ENCODE measurements around the gene USP46.

Gene USP46

DNA sequence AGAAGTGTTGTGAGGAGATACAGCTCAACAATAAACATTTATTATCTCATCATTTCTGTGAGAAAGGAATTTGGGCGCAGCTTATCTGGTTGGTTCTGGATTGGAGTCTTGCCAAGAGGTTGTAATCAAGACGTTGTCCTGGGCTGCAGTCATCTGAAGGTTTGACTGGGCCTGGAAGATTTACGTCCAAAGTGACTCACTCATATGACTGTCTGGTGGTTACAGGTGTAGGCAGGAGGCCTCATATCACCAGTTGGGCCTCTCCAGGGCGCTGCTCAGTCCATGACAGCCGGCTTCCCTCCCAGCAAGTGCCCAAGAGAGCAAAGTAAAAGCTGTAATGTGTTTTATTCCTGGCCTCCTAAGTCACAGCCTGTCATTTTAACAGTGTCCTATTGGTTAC lies 106.3 kb downstream of the USP46 start:
- DNase-seq (ENCODE audit: low read depth), result no peak
- no peak overlapping the region for H3K4me3 ChIP-seq (ENCODE audit: control insufficient read depth, low read depth, low read length)
- TF ChIP-seq, protein P1, sequence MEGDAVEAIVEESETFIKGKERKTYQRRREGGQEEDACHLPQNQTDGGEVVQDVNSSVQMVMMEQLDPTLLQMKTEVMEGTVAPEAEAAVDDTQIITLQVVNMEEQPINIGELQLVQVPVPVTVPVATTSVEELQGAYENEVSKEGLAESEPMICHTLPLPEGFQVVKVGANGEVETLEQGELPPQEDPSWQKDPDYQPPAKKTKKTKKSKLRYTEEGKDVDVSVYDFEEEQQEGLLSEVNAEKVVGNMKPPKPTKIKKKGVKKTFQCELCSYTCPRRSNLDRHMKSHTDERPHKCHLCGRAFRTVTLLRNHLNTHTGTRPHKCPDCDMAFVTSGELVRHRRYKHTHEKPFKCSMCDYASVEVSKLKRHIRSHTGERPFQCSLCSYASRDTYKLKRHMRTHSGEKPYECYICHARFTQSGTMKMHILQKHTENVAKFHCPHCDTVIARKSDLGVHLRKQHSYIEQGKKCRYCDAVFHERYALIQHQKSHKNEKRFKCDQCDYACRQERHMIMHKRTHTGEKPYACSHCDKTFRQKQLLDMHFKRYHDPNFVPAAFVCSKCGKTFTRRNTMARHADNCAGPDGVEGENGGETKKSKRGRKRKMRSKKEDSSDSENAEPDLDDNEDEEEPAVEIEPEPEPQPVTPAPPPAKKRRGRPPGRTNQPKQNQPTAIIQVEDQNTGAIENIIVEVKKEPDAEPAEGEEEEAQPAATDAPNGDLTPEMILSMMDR (conservative IDR thresholded peaks at IDR 0.05; ENCODE audit: control insufficient read depth, insufficient read depth, low read depth, low read length), result no peak

DNA sequence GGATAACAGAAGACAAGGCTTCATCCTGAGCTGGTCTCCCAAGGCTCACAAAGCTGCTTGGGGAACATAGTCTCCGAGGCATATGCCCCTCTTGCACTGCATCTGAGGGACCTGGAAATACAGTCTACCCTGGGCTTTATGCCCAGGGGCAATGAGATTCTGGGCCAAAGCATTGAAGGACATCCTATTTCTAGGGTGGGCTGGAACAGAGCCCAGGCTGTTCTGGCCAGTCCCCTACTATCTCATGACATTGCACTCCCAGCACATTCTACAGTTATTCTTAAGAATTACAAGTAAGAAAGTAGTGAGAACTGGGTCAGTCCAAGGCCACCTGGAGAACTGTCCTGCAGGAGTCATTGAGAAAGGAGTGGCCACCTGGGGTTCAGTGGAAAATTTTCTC lies 107.6 kb downstream of the USP46 start:
- TF ChIP-seq, protein P1 (conservative IDR thresholded peaks at IDR 0.05; ENCODE audit: control insufficient read depth, insufficient read depth, low read depth, low read length), result no peak
- DNase-seq (ENCODE audit: low read depth), result no peak
- no peak overlapping the region for H3K4me3 ChIP-seq (ENCODE audit: control insufficient read depth, low read depth, low read length)

DNA sequence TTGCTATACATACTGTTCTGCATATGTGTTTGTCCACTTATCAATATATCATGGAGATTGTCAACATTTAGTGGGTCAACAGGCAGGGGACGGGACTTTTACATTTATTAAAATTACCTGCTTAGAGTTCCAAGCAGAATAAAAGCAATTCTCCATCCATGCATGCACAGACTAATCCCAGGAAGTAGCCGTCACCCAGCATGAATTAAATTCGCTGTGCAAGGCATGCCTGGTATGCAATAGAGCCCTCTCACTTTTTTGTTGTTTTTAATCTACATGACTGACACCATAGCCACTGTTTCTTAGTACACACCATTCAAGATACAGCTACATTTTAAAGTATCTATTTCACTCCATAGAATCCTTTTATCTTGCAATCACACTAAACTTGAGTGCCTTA lies 108.9 kb downstream of the USP46 start:
- no peak overlapping the region for H3K4me3 ChIP-seq (ENCODE audit: control insufficient read depth, low read depth, low read length)
- DNase-seq (ENCODE audit: low read depth), result no peak

DNA sequence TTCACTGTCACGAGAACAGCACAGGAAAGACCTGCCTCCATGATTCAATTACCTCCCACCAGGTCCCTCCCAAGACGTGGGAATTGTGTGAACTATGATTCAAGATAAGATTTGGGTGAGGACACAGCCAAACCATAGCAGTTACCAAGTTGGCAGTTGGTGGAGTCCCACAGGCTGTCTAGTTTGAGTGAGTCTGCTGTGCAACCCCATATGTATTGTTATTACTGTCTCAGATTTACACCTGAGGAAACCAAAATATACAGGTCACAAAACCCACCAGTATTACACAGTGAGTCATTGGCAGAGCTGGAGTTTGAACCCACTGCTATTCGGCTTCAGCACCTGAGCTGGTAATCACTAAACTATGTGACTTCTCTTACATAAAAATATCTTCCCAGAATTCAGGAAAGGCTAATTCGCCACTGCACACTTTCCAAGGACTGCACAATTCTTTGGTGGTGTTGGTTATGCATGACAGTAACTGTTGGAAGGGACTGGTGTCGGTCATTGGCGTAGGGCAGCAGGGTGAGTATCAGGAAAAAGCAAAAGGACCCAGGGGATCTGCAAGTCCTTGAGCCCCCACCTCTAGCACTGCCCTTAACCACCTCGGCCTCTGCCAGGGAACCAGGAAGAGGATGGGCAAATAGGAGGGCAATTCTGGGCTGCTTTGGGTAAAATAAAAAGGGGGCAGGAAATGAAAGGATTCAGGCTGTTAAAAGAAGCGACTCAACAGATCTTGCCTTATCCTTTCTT lies 110.1 kb downstream of the USP46 start:
- DNase-seq (ENCODE audit: low read depth), result no peak
- H3K4me3 ChIP-seq (ENCODE audit: control insufficient read depth, low read depth, low read length), result no peak overlapping the region
- TF ChIP-seq, protein P1 (conservative IDR thresholded peaks at IDR 0.05; ENCODE audit: control insufficient read depth, insufficient read depth, low read depth, low read length), result no peak

More for the DNA sequence above, 108.9 kb downstream of the USP46 start:
- TF ChIP-seq, protein P1 (conservative IDR thresholded peaks at IDR 0.05; ENCODE audit: control insufficient read depth, insufficient read depth, low read depth, low read length), result no peak

DNA sequence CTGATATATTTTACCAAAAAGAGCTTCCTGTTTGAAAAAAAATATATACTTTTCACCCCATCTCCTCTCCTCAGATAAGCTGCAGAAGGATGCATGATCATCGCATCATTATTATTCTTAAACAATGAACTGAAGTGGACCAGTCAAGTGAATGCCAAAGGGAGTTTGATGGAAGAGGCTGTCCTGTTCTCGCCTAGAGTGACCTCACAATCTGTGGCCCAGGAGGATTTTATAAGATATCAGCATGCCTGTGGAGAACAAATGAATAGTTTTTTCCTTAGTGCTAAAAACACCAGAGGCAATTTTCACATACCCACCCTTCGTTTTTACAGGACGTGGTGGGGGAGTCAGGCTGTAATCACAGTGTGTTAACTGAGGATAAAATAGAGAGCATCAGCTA lies 112.7 kb downstream of the USP46 start:
- TF ChIP-seq, protein P1 (conservative IDR thresholded peaks at IDR 0.05; ENCODE audit: control insufficient read depth, insufficient read depth, low read depth, low read length), result no peak
- H3K4me3 ChIP-seq (ENCODE audit: control insufficient read depth, low read depth, low read length), result no peak overlapping the region
- no peak for DNase-seq (ENCODE audit: low read depth)

DNA sequence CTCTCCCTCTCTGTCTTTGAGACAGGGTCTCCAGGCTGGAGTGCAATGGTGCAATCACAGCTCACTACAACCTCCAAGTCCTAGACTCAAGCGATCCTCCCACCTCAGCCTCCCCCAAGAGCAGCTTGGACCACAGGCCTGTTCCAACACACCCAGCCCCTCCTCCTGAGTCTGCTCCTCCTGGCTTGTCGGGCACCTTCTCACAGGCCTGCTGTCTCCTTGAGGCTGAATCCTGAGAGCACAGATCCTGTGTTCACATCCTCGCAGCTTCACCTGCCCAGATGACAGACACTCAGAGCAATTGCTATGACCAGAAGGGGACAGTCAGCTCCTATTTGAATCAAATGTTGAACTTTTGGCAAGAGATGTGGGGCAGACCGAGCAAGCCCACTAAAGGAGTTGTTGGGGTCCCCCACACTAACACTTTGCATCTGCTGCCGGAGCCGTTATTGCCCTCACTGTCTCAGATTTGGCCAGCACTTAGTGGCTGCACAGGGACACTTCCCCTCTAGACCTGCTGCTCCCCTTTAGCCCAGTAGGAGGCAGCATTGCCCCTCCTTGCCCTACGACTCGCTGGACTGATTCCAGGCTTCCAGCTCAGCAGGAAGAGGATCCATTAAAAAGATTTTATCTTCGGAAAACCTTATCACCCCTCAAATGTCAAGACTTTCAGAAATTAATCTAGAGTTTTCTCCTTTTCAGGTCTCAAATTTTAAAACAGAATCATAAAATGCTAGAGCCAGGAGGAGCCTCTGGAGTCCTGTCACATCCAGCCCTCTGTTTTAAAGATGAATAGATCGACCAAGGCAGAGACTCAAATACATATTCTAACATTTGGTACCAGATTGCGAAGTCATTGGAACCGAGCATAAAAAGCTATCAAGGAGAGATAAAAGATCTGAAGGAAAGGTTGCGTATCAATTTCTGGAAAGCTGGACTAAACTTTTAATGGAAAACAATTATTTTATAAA lies 113.7 kb downstream of the USP46 start:
- DNase-seq (ENCODE audit: low read depth), result peak; percentile 69
- no peak overlapping the region for H3K4me3 ChIP-seq (ENCODE audit: control insufficient read depth, low read depth, low read length)
- TF ChIP-seq, protein P1 (conservative IDR thresholded peaks at IDR 0.05; ENCODE audit: control insufficient read depth, insufficient read depth, low read depth, low read length), result peak; percentile 99

All from fibroblast of mammary gland (primary cell).